Testis (tissue), 2 donors: ENCODE data around the gene KYAT1.

ENCODE experiments used
- POLR2A ChIP-seq: fragments of 450-650 bp; IDR thresholded peaks from one replicate; pipeline ENCODE4 v1.6.1; 2017; ENCODE audit warnings: antibody characterized with exemption, mild to moderate bottlenecking, moderate library complexity
- TF ChIP-seq, protein P1 (sequence below), 3 experiments: fragments of 450-650 bp in 2 of 3; fragments of 200-600 bp in 1 of 3; sonication (generic) in 1 of 3; IDR thresholded peaks; one replicate each; pipeline ENCODE4 v1.5.1; 2016 to 2019; ENCODE audit warnings: antibody characterized with exemption in 3 of 3, mild to moderate bottlenecking in 2 of 3, moderate library complexity in 1 of 3

DNA sequence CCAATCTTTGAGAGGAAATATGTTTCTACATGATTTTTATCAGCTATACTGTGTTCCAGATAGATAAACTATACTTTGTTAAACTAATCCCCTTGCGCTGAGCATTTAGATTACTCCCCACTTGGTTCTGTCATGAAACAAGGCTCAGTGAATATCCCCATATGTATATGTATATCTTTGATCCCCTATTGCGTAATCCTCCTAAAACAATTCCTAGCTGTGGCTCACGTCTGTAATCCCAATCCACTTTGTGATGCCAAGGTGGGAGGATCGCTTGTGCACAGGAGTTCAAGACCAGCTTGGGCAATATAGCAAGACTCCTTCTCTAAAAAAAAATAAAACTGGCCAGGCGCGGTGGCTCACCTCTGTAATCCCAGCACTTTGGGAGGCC lies 41.7 kb upstream of the KYAT1 start:
- TF ChIP-seq, protein P1, sequence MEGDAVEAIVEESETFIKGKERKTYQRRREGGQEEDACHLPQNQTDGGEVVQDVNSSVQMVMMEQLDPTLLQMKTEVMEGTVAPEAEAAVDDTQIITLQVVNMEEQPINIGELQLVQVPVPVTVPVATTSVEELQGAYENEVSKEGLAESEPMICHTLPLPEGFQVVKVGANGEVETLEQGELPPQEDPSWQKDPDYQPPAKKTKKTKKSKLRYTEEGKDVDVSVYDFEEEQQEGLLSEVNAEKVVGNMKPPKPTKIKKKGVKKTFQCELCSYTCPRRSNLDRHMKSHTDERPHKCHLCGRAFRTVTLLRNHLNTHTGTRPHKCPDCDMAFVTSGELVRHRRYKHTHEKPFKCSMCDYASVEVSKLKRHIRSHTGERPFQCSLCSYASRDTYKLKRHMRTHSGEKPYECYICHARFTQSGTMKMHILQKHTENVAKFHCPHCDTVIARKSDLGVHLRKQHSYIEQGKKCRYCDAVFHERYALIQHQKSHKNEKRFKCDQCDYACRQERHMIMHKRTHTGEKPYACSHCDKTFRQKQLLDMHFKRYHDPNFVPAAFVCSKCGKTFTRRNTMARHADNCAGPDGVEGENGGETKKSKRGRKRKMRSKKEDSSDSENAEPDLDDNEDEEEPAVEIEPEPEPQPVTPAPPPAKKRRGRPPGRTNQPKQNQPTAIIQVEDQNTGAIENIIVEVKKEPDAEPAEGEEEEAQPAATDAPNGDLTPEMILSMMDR (IDR thresholded peaks at IDR 0.05), result no peak
- TF ChIP-seq POLR2A, result no peak
